ENCODE data around the gene GJA1. TPM values are rescaled to one million over a fixed set of nuclear protein-coding genes. Genes with fewer than 3 reads are reported as not detected.
"Not testable (repeated sequence)": the region's sequence is repeated elsewhere in the genome, so short reads cannot be mapped to it uniquely, and the experiment has no call there.

GJA1 gene
- total RNA-seq: under 1 TPM in 1 of 2 experiments, not detected in 1; 0.09 TPM

- Mint-ChIP-seq H3K27me3 (peaks cover 34% of the 10 kb centered on the region), H3K4me3 (peak within 1 kb of the TSS; percentile 52), H3K36me3 (ENCODE audit: low read depth) (no peaks in the 10 kb centered on the region), H3K27ac (no peak within 1 kb of the TSS), H3K4me1 (ENCODE audit: low read depth) (peaks cover 17% of the 10 kb centered on the region), H3K9me3 (no peaks in the 10 kb centered on the region)
- intact Hi-C loops (cut with micrococcal nuclease): loop anchor here (10.0 kb wide), 1 partner anchor 599 kb away; no protein-coding TSS in a partner anchor
- ATAC-seq (no peak), DNase-seq (no peak)
- CTCF ChIA-PET: interaction anchor here (0.6 to 1.4 kb wide), 2 partner anchors 9 to 152 kb away, joined by 3 read pairs; no protein-coding TSS in a partner anchor
- POLR2A ChIA-PET: no interaction called here
- no peak for TF ChIP-seq CTCF (IDR thresholded peaks at IDR 0.05)
Measured at GRCh38 chr6:121435444-121436069, at the start of gene GJA1. Gene GJA1, plus strand, starts transcription at chr6:121435646. Its CDS starts 11,202 bp downstream, at chr6:121446848.

GRCh38 chr6:121386551-121386950 lies 48.9 kb upstream of the GJA1 start:
- H3K4me1 Mint-ChIP-seq (ENCODE audit: low read depth); H3K27ac Mint-ChIP-seq; intact Hi-C loops (cut with micrococcal nuclease); H3K27me3 Mint-ChIP-seq; ATAC-seq; H3K4me3 Mint-ChIP-seq; POLR2A ChIA-PET; CTCF ChIA-PET; H3K36me3 Mint-ChIP-seq (ENCODE audit: low read depth); H3K9me3 Mint-ChIP-seq; DNase-seq: not testable (repeated sequence)

GRCh38 chr6:121389419-121389818 lies 46.0 kb upstream of the GJA1 start:
- intact Hi-C loops (cut with micrococcal nuclease): no loop called here
- Mint-ChIP-seq H3K4me1 (ENCODE audit: low read depth) (no peaks in the 10 kb centered on the region), H3K36me3 (ENCODE audit: low read depth) (no peaks in the 10 kb centered on the region), H3K9me3 (no peaks in the 10 kb centered on the region), H3K27ac (no peak overlapping the region), H3K4me3 (no peak overlapping the region), H3K27me3 (peaks cover 3% of the 10 kb centered on the region)
- ATAC-seq: no peak
- DNase-seq: no peak
- CTCF ChIA-PET: no interaction called here
- POLR2A ChIA-PET: no interaction called here
- no peak for TF ChIP-seq CTCF (IDR thresholded peaks at IDR 0.05)

- no peaks in the 10 kb centered on the region for H3K36me3 Mint-ChIP-seq (ENCODE audit: low read depth)
- no peaks in the 10 kb centered on the region for H3K9me3 Mint-ChIP-seq
- H3K4me1 Mint-ChIP-seq (ENCODE audit: low read depth): no peaks in the 10 kb centered on the region
- intact Hi-C loops (cut with micrococcal nuclease): no loop called here
- ChIA-PET POLR2A (interaction anchor here (0.9 kb wide), 1 partner anchor 36 kb away, joined by 3 read pairs; no protein-coding TSS in a partner anchor), CTCF (interaction anchor here (0.7 kb wide), 1 partner anchor 338 kb away, joined by 3 read pairs; no protein-coding TSS in a partner anchor)
- TF ChIP-seq CTCF (IDR thresholded peaks at IDR 0.05): no peak
- ATAC-seq: no peak
- no peak for DNase-seq
- H3K4me3 Mint-ChIP-seq: no peak overlapping the region
- H3K27me3 Mint-ChIP-seq: peaks cover 3% of the 10 kb centered on the region
- H3K27ac Mint-ChIP-seq: no peak overlapping the region
Measured at GRCh38 chr6:121393731-121394505, 41.5 kb upstream of the GJA1 start.

GRCh38 chr6:121395736-121396135 lies 39.7 kb upstream of the GJA1 start:
- ChIA-PET POLR2A (interaction anchor here (0.6 kb wide), 1 partner anchor 164 kb away, joined by 3 read pairs; no protein-coding TSS in a partner anchor), CTCF (no interaction called here)
- no peaks in the 10 kb centered on the region for H3K9me3 Mint-ChIP-seq

GRCh38 chr6:121397188-121397587 lies 38.3 kb upstream of the GJA1 start:
- DNase-seq; intact Hi-C loops (cut with micrococcal nuclease); ATAC-seq; POLR2A ChIA-PET; H3K27ac Mint-ChIP-seq; H3K27me3 Mint-ChIP-seq; H3K4me3 Mint-ChIP-seq; CTCF ChIA-PET; H3K4me1 Mint-ChIP-seq (ENCODE audit: low read depth); H3K9me3 Mint-ChIP-seq; H3K36me3 Mint-ChIP-seq (ENCODE audit: low read depth): not testable (repeated sequence)

More at GRCh38 chr6:121395736-121396135, 39.7 kb upstream of the GJA1 start:
- intact Hi-C loops (cut with micrococcal nuclease): no loop called here
- no peak for DNase-seq
- no peaks in the 10 kb centered on the region for H3K36me3 Mint-ChIP-seq (ENCODE audit: low read depth)
- no peak overlapping the region for H3K27ac Mint-ChIP-seq
- H3K4me1 Mint-ChIP-seq (ENCODE audit: low read depth): no peaks in the 10 kb centered on the region
- TF ChIP-seq CTCF (IDR thresholded peaks at IDR 0.05): no peak
- H3K4me3 Mint-ChIP-seq: no peak overlapping the region
- H3K27me3 Mint-ChIP-seq: peaks cover 2% of the 10 kb centered on the region
- no peak for ATAC-seq
